ENCODE results near the gene IL17RC.

GRCh38 chr3:9908286-9908685, 8.6 kb upstream of the IL17RC start:
- TF ChIP-seq CTCF (IDR thresholded peaks at IDR 0.05) (no peak), EP300 (IDR thresholded peaks at IDR 0.05) (no peak), POLR2A (IDR thresholded peaks at IDR 0.05) (no peak)
